HepG2 (cell line): Measurements from ENCODE around the gene PDSS2. TPM values are rescaled to one million over a fixed set of nuclear protein-coding genes. Genes with fewer than 3 reads are reported as not detected.

ENCODE experiments used
- ATF5 ChIP-seq: sonication (generic); formaldehyde crosslinking; IDR thresholded peaks from 2 replicates; pipeline ENCODE4 v1.4.0; 2020; ENCODE audit warnings: mild to moderate bottlenecking, low read depth, missing genetic modification reagents
- BRCA1 ChIP-seq: sonication (generic); formaldehyde crosslinking; IDR thresholded peaks from 2 replicates; pipeline ENCODE4 v1.4.0; 2020; ENCODE audit warnings: missing genetic modification reagents
- DDIT3 ChIP-seq: sonication (generic); formaldehyde crosslinking; IDR thresholded peaks from 2 replicates; pipeline ENCODE4 v1.4.0; 2020; ENCODE audit warnings: mild to moderate bottlenecking, missing genetic modification reagents
- FOXC1 ChIP-seq: sonication (generic); formaldehyde crosslinking; IDR thresholded peaks from 2 replicates; pipeline ENCODE4 v1.8.0; 2022; ENCODE audit warnings: mild to moderate bottlenecking, missing genetic modification reagents, borderline replicate concordance
- HDAC1 ChIP-seq: sonication (generic); formaldehyde crosslinking; IDR thresholded peaks from 2 replicates; pipeline ENCODE4 v1.5.1; 2020; ENCODE audit warnings: mild to moderate bottlenecking, missing genetic modification reagents
- JDP2 ChIP-seq: sonication (generic); formaldehyde crosslinking; IDR thresholded peaks from 2 replicates; pipeline ENCODE4 v1.8.1; 2022; ENCODE audit warnings: missing genetic modification reagents, borderline replicate concordance
- KLF16 ChIP-seq, 2 experiments: sonication (generic) in 1 of 2; formaldehyde crosslinking in 1 of 2; IDR thresholded peaks; 2 replicates each; pipeline versions ENCODE4 v1.6.1 to v1.8.0; 2016 to 2023; ENCODE audit warnings: missing genetic modification reagents in 2 of 2, missing compliant biosample characterization in 1 of 2
- MAX ChIP-seq: IDR thresholded peaks from 2 replicates; pipeline ENCODE4 v1.6.1; 2012; ENCODE audit warnings: inconsistent platforms
- MTA1 ChIP-seq: sonication (generic); formaldehyde crosslinking; IDR thresholded peaks from 2 replicates; pipeline ENCODE4 v1.4.0; 2020; ENCODE audit warnings: missing genetic modification reagents, mild to moderate bottlenecking, borderline replicate concordance
- MTF1 ChIP-seq: sonication (generic); formaldehyde crosslinking; IDR thresholded peaks from 2 replicates; pipeline ENCODE4 v1.5.0; 2020; ENCODE audit warnings: missing genetic modification reagents
- PHF8 ChIP-seq: sonication (generic); formaldehyde crosslinking; IDR thresholded peaks from 2 replicates; pipeline ENCODE4 v1.5.0; 2020; ENCODE audit warnings: missing genetic modification reagents
- ZBTB40 ChIP-seq, 2 experiments: fragments of 450-650 bp in 1 of 2; sonication (generic) in 1 of 2; formaldehyde crosslinking in 1 of 2; IDR thresholded peaks; 2 replicates each; pipeline versions ENCODE4 v1.6.1 to v1.8.0; 2016 to 2022; ENCODE audit warnings: antibody characterized with exemption in 1 of 2, mild to moderate bottlenecking in 1 of 2, missing genetic modification reagents in 1 of 2
- ZNF431 ChIP-seq: sonication (generic); formaldehyde crosslinking; IDR thresholded peaks from 2 replicates; pipeline ENCODE4 v1.9.0; 2022; ENCODE audit warnings: missing genetic modification reagents, low read depth, mild to moderate bottlenecking, borderline replicate concordance
- ZNF569 ChIP-seq: sonication (generic); formaldehyde crosslinking; IDR thresholded peaks from 2 replicates; pipeline ENCODE4 v1.5.0; 2020; ENCODE audit warnings: mild to moderate bottlenecking, missing genetic modification reagents, moderate library complexity, borderline replicate concordance
- ZNF788 ChIP-seq: sonication (generic); formaldehyde crosslinking; IDR thresholded peaks from 2 replicates; pipeline ENCODE4 v1.5.0; 2020; ENCODE audit warnings: mild to moderate bottlenecking, missing genetic modification reagents, borderline replicate concordance
- polyA plus RNA-seq, 8 experiments: library from polyadenylated mRNA; depleted of rRNA in 3 of 8; stranded (reverse) in 7 of 8; unstranded in 1 of 8; fragments of >200 nt; fragmentation: Illumina TruSeq in 4 of 8; extraction: Trizol in 4 of 8; gene quantifications; 2 replicates each; pipeline versions ENCODE4 v1.2.1 to v1.2.3, GENCODE V29; 2011 to 2016; ENCODE audit warnings: low read depth in 4 of 8, missing spikeins in 1 of 8, mixed read lengths in 1 of 8; ENCODE audit not compliant: insufficient read depth in 1 of 8
- total RNA-seq, 5 experiments: library from RNA; depleted of rRNA; stranded (reverse); fragments of >200 nt; fragmentation: Illumina TruSeq; extraction: Trizol; gene quantifications; 2 replicates each; pipeline ENCODE4 v1.2.3, GENCODE V29; 2016; ENCODE audit warnings: low read depth in 1 of 5
- TF ChIP-seq, protein P1 (sequence below): sonication (generic); formaldehyde crosslinking; IDR thresholded peaks from 2 replicates; pipeline ENCODE4 v1.8.0; 2023; ENCODE audit warnings: mild to moderate bottlenecking, missing genetic modification reagents
- TF ChIP-seq, protein P2 (sequence below): sonication (generic); formaldehyde crosslinking; IDR thresholded peaks from 2 replicates; pipeline ENCODE4 v1.5.0; 2020; ENCODE audit warnings: mild to moderate bottlenecking, low read depth, missing genetic modification reagents, borderline replicate concordance

PDSS2 gene
- total and polyA plus RNA-seq, 2 of the 13 experiments (the other 11 are each of a cell fraction or from before 2014, with no cell fraction given) = 16.2 to 17.0 TPM

DNA sequence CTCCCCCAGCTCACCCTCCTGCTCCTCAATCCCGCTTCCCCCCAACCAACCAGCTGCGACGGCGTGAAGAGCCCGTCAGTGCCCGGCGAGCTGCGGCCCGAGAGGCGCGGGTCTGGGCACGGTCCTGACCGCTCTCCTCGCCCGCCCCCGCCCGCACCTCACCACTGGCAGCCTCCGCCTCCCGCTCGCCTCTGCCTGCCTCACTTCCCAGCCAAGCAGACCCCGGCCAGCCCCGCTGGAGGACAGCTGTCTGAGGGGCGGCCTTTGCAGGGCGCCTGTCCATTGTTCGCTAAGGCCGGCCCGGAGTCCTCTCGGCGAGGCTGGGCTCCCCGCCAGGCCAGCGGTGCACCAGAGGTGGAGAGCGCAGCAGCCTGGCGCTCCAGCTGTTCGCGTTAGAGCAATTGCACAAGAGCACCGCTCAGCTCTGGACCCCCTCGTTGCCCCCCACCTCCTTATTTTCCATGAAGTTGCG is 31.8 kb upstream of the PDSS2 start (continued):
- TF ChIP-seq ZBTB40 (IDR thresholded peaks at IDR 0.05) (no peak), ZBTB40 (CRISPR knock-in tag; IDR thresholded peaks at IDR 0.05) (peak; percentile 55; the same call in 1 of the 2 replicates), MTF1 (CRISPR knock-in tag) (no peak), MAX (0 out of 2 replicates have a peak, but pooled peaks have one; percentile 2), HDAC1 (CRISPR knock-in tag) (peak; percentile 58; the same call in 1 of the 2 replicates), PHF8 (peak; percentile 72), KLF16 (CRISPR knock-in tag; IDR thresholded peaks at IDR 0.05) (0 out of 4 replicates have a peak, but pooled peaks of 1 of the 2 experiments have one; percentile 11), JDP2 (CRISPR knock-in tag) (no peak), BRCA1 (CRISPR knock-in tag) (no peak), ATF5 (CRISPR knock-in tag) (no peak), DDIT3 (no peak), ZNF431 (CRISPR knock-in tag) (no peak), MTA1 (CRISPR knock-in tag) (peak; percentile 58; the same call in 1 of the 2 replicates), FOXC1 (CRISPR knock-in tag) (no peak), ZNF788 (CRISPR knock-in tag) (0 out of 2 replicates have a peak, but pooled peaks have one; percentile 25), ZNF569 (CRISPR knock-in tag) (no peak)
- TF ChIP-seq, protein P1, sequence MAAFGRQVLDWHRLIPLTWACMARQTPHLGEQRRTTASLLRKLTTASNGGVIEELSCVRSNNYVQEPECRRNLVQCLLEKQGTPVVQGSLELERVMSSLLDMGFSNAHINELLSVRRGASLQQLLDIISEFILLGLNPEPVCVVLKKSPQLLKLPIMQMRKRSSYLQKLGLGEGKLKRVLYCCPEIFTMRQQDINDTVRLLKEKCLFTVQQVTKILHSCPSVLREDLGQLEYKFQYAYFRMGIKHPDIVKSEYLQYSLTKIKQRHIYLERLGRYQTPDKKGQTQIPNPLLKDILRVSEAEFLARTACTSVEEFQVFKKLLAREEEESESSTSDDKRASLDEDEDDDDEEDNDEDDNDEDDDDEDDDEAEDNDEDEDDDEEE (CRISPR knock-in tag) = no peak
- TF ChIP-seq, protein P2, sequence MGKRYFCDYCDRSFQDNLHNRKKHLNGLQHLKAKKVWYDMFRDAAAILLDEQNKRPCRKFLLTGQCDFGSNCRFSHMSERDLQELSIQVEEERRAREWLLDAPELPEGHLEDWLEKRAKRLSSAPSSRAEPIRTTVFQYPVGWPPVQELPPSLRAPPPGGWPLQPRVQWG = no peak
